Osteocyte (in vitro differentiated cells): ENCODE measurements around the gene AP2A2. TPM values are rescaled to one million over a fixed set of nuclear protein-coding genes. Genes with fewer than 3 reads are reported as not detected.
A peak's percentile ranks its signal among the peaks of the same experiment; 100 is the strongest.

ENCODE experiments used
- DNase-seq: peaks from one replicate; pipeline ENCODE4 v3.0.0; 2021; ENCODE audit warnings: mixed read lengths; ENCODE audit not compliant: unreplicated experiment; ENCODE audit errors: extremely low spot score
- H3K27ac Mint-ChIP-seq: one replicate; pipeline ENCODE4 v1.8.0; 2021; ENCODE audit warnings: mild to moderate bottlenecking, mixed read lengths; ENCODE audit not compliant: unreplicated experiment
- H3K27me3 Mint-ChIP-seq: one replicate; pipeline ENCODE4 v1.8.0; 2021; ENCODE audit warnings: mixed read lengths; ENCODE audit not compliant: unreplicated experiment
- H3K36me3 Mint-ChIP-seq: one replicate; pipeline ENCODE4 v1.8.0; 2021; ENCODE audit warnings: mixed read lengths; ENCODE audit not compliant: unreplicated experiment
- H3K4me1 Mint-ChIP-seq: one replicate; pipeline ENCODE4 v1.8.0; 2021; ENCODE audit warnings: mixed read lengths; ENCODE audit not compliant: unreplicated experiment
- H3K4me3 Mint-ChIP-seq: one replicate; pipeline ENCODE4 v1.8.0; 2021; ENCODE audit warnings: mild to moderate bottlenecking, moderate library complexity, mixed read lengths; ENCODE audit not compliant: unreplicated experiment
- H3K9me3 Mint-ChIP-seq: one replicate; pipeline ENCODE4 v1.8.0; 2021; ENCODE audit warnings: mixed read lengths; ENCODE audit not compliant: unreplicated experiment
- CTCF ChIP-seq: fragments of 200-600 bp; sonication (generic); IDR thresholded peaks from 2 replicates; pipeline ENCODE4 v1.5.0; 2021; ENCODE audit warnings: antibody characterized with exemption, mild to moderate bottlenecking, moderate library complexity
- total RNA-seq: library from RNA; stranded (reverse); gene quantifications from 2 replicates; pipeline ENCODE4 v1.2.1, GENCODE V29; 2021

AP2A2 gene
- total RNA-seq, 1 donor from 2014 or later, result 102 TPM

- Mint-ChIP-seq H3K9me3 (no peaks in the 10 kb centered on the region), H3K4me1 (peaks cover 21% of the 10 kb centered on the region), H3K36me3 (peaks cover 38% of the 10 kb centered on the region), H3K4me3 (no peak overlapping the region), H3K27ac (peak overlapping the region; percentile 75), H3K27me3 (no peaks in the 10 kb centered on the region)
- no peak for DNase-seq
- peak; percentile 41 for TF ChIP-seq CTCF
Observed at GRCh38 chr11:980438-981357, 55.0 kb downstream of the AP2A2 start.

GRCh38 chr11:981764-982163, 56.1 kb downstream of the AP2A2 start:
- peaks cover 18% of the 10 kb centered on the region for H3K4me1 Mint-ChIP-seq
- H3K27ac Mint-ChIP-seq, result no peak overlapping the region
- H3K27me3 Mint-ChIP-seq, result no peaks in the 10 kb centered on the region
- peaks cover 39% of the 10 kb centered on the region for H3K36me3 Mint-ChIP-seq
- no peak overlapping the region for H3K4me3 Mint-ChIP-seq
- H3K9me3 Mint-ChIP-seq, result no peaks in the 10 kb centered on the region
- TF ChIP-seq CTCF, result no peak
- DNase-seq, result no peak

- H3K4me3 Mint-ChIP-seq, result no peak overlapping the region
- peaks cover 33% of the 10 kb centered on the region for H3K36me3 Mint-ChIP-seq
- no peak for TF ChIP-seq CTCF
- peaks cover 16% of the 10 kb centered on the region for H3K4me1 Mint-ChIP-seq
- no peaks in the 10 kb centered on the region for H3K9me3 Mint-ChIP-seq
- no peaks in the 10 kb centered on the region for H3K27me3 Mint-ChIP-seq
- H3K27ac Mint-ChIP-seq, result no peak overlapping the region
- DNase-seq, result no peak
Observed at GRCh38 chr11:984546-984945, 58.9 kb downstream of the AP2A2 start.

DNA sequence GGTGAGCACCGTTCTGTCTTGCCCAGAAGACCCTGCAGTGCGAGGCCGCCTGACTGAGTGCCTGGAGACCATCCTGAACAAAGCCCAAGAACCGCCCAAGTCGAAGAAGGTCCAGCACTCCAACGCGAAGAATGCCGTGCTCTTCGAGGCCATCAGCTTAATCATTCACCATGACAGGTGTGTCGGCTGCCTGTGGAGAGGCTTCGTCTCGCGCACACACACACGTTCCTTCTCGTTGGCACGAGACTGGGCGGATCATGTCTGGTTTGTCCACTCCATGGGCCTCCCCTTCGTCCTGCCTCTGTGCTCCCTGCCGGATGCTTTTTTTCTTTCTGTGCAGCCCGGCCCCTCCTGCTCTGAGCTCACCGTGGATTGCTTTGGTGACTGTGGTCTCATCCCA, 59.7 kb downstream of the AP2A2 start:
- Mint-ChIP-seq H3K27ac (no peak overlapping the region), H3K36me3 (peaks cover 36% of the 10 kb centered on the region), H3K9me3 (no peaks in the 10 kb centered on the region), H3K27me3 (no peaks in the 10 kb centered on the region), H3K4me3 (no peak overlapping the region), H3K4me1 (peaks cover 16% of the 10 kb centered on the region)
- DNase-seq, result no peak
- TF ChIP-seq CTCF, result no peak

GRCh38 chr11:985848-986247, 60.2 kb downstream of the AP2A2 start:
- no peaks in the 10 kb centered on the region for H3K27me3 Mint-ChIP-seq
- no peak for DNase-seq
- H3K4me1 Mint-ChIP-seq, result peaks cover 11% of the 10 kb centered on the region
- H3K4me3 Mint-ChIP-seq, result no peak overlapping the region
- TF ChIP-seq CTCF, result no peak
- H3K9me3 Mint-ChIP-seq, result no peaks in the 10 kb centered on the region
- no peak overlapping the region for H3K27ac Mint-ChIP-seq
- H3K36me3 Mint-ChIP-seq, result peaks cover 36% of the 10 kb centered on the region
